Prostate gland (tissue), 2 donors: ENCODE measurements around the gene S100A1.

Source experiments
- CTCF ChIP-seq, 4 experiments: fragments of 200-600 bp in 2 of 4; fragments of 450-650 bp in 2 of 4; sonication (generic) in 2 of 4; IDR thresholded peaks; 1 replicate in 3 of 4; 2 replicates in 1 of 4; pipeline ENCODE4 v1.5.1; 2016 to 2019; ENCODE audit warnings: antibody characterized with exemption in 4 of 4, mild to moderate bottlenecking in 2 of 4, moderate library complexity in 2 of 4
- POLR2A ChIP-seq: fragments of 450-650 bp; IDR thresholded peaks from one replicate; pipeline ENCODE4 v1.6.1; 2016; ENCODE audit warnings: antibody characterized with exemption, mild to moderate bottlenecking
- POLR2AphosphoS5 ChIP-seq: sonication (generic); formaldehyde crosslinking; IDR thresholded peaks from one replicate; pipeline ENCODE4 v1.6.1; 2017; ENCODE audit warnings: antibody characterized with exemption

GRCh38 chr1:153615406-153615805, 12.8 kb upstream of the S100A1 start:
- TF ChIP-seq CTCF (IDR thresholded peaks at IDR 0.05) (no peak), POLR2A (no peak), POLR2AphosphoS5 (no peak)
